ENCODE measurements around the gene PPP2R5B. TPM values are rescaled to one million over a fixed set of nuclear protein-coding genes. Genes with fewer than 3 reads are reported as not detected.

Gene PPP2R5B
- total RNA-seq, 2 experiments from 2014 or later: 13.2 to 13.5 TPM

Small RNA genes within 50 kb of the gene (microRNA-seq; reads per million reads assigned to microRNA genes)
- gene MIR6749 (ENCODE audit: borderline replicate concordance) (not detected), gene MIR6750 (ENCODE audit: borderline replicate concordance) (3.2 reads per million)

Other genes with a start within 250 kb of the PPP2R5B start
- gene NRXN2, start 201.5 kb upstream of the PPP2R5B start, total RNA-seq: under 1 TPM; 0.18 to 0.39 TPM
- 1 to 10 TPM; 5.6 to 5.9 TPM for gene RASGRP2, start 180.5 kb upstream of the PPP2R5B start, total RNA-seq
- 1 to 10 TPM in 1 of 2 experiments, under 1 TPM in 1; 0.87 to 1.5 TPM for gene PYGM, start 164.7 kb upstream of the PPP2R5B start, total RNA-seq
- gene SF1, start 146.1 kb upstream of the PPP2R5B start, total RNA-seq: 100 to 1,000 TPM; 318 to 362 TPM
- 10 to 100 TPM; 54.0 to 57.3 TPM for gene MAP4K2, start 121.5 kb upstream of the PPP2R5B start, total RNA-seq
- 10 to 100 TPM; 34.8 to 38.5 TPM for gene MEN1, start 114.1 kb upstream of the PPP2R5B start, total RNA-seq
- gene CDC42BPG, start 80.0 kb upstream of the PPP2R5B start, total RNA-seq: under 1 TPM; 0.28 to 0.39 TPM
- 10 to 100 TPM; 71.0 to 73.6 TPM for gene EHD1, start 46.1 kb upstream of the PPP2R5B start, total RNA-seq
- 10 to 100 TPM; 15.8 to 16.7 TPM for gene ATG2A, start 7.5 kb upstream of the PPP2R5B start, total RNA-seq
- under 1 TPM in 1 of 2 experiments, not detected in 1; 0.34 TPM for gene GPHA2, start 11.2 kb downstream of the PPP2R5B start, total RNA-seq
- 1 to 10 TPM; 1.2 to 1.6 TPM for gene MAJIN, start 47.4 kb downstream of the PPP2R5B start, total RNA-seq
- gene BATF2, start 72.3 kb downstream of the PPP2R5B start, total RNA-seq: not detected
- 100 to 1,000 TPM in 1 of 2 experiments, 10 to 100 TPM in 1; 89.6 to 109 TPM for gene ARL2, start 89.5 kb downstream of the PPP2R5B start, total RNA-seq
- 10 to 100 TPM; 12.1 to 14.2 TPM for gene SNX15, start 102.8 kb downstream of the PPP2R5B start, total RNA-seq
- 10 to 100 TPM; 10.5 to 12.1 TPM for gene SAC3D1, start 116.5 kb downstream of the PPP2R5B start, total RNA-seq
- gene NAALADL1, start 133.9 kb downstream of the PPP2R5B start, total RNA-seq: 10 to 100 TPM; 11.7 to 13.6 TPM
- gene CDCA5, start 159.4 kb downstream of the PPP2R5B start, total RNA-seq: 100 to 1,000 TPM; 111 to 119 TPM
- 10 to 100 TPM; 24.2 to 31.8 TPM for gene ZFPL1, start 159.5 kb downstream of the PPP2R5B start, total RNA-seq
- 100 to 1,000 TPM in 1 of 2 experiments, 10 to 100 TPM in 1; 94.3 to 123 TPM for gene VPS51, start 171.5 kb downstream of the PPP2R5B start, total RNA-seq
- gene TM7SF2, start 187.2 kb downstream of the PPP2R5B start, total RNA-seq: 10 to 100 TPM; 17.4 to 18.1 TPM
- 1 to 10 TPM; 7.1 to 9.7 TPM for gene ZNHIT2, start 193.0 kb downstream of the PPP2R5B start, total RNA-seq
- 1,000 to 10,000 TPM; 1,125 to 1,182 TPM for gene FAU, start 197.4 kb downstream of the PPP2R5B start, total RNA-seq
- 10 to 100 TPM; 58.5 to 62.5 TPM for gene MRPL49, start 197.6 kb downstream of the PPP2R5B start, total RNA-seq
- 10 to 100 TPM; 24.3 to 31.1 TPM for gene SYVN1, start 209.8 kb downstream of the PPP2R5B start, total RNA-seq
- gene SPDYC, start 245.5 kb downstream of the PPP2R5B start, total RNA-seq: not detected